H1 (cell line): ENCODE measurements around the gene AP1S1. TPM values are rescaled to one million over a fixed set of nuclear protein-coding genes. Genes with fewer than 3 reads are reported as not detected.
A peak's percentile ranks its signal among the peaks of the same experiment; 100 is the strongest.

ENCODE experiments used
- CTCF ChIA-PET: fragments of 300-600 bp; sonication (Branson Sonifier 250); formaldehyde crosslinking; loops from one replicate; lab custom pipeline; 2021; ENCODE audit not compliant: partially characterized antibody; lab: Charles Lee
- POLR2A ChIA-PET: fragments of 300-600 bp; sonication (Branson Sonifier 250); formaldehyde crosslinking; loops from one replicate; lab custom pipeline; 2021; ENCODE audit warnings: inconsistent platforms; ENCODE audit not compliant: partially characterized antibody; lab: Charles Lee
- DNase-seq, 2 experiments: peaks; one replicate each; pipeline versions ENCODE4 v3.0.0 to v3.0.0-alpha.2; 2010 to 2022; ENCODE audit warnings: low spot score in 2 of 2, low read depth in 1 of 2, mixed read lengths in 1 of 2
- FAIRE-seq: peaks from 2 replicates; lab custom pipeline; 2011; peaks lifted over from hg19 to GRCh38; lab: Jason Lieb, UNC
- H2AFZ ChIP-seq: 2 replicates; pipeline ENCODE4 v1.8.1; 2012; ENCODE audit warnings: low read length, inconsistent platforms
- H2AK5ac ChIP-seq: 2 replicates; pipeline ENCODE4 v1.6.1; 2013; ENCODE audit warnings: low read depth, low read length
- H2BK120ac ChIP-seq: replicated peaks from 2 replicates; pipeline ENCODE3; 2013; ENCODE audit warnings: low read depth, low read length, inconsistent platforms
- H2BK12ac ChIP-seq: 2 replicates; pipeline ENCODE4 v1.6.1; 2013; ENCODE audit warnings: low read depth, low read length
- H2BK15ac ChIP-seq: 2 replicates; pipeline ENCODE4 v1.6.1; 2013; ENCODE audit warnings: low read length
- H2BK20ac ChIP-seq: 2 replicates; pipeline ENCODE4 v1.6.1; 2013; ENCODE audit warnings: low read length
- H2BK5ac ChIP-seq: 2 replicates; pipeline ENCODE4 v1.6.1; 2013; ENCODE audit warnings: low read depth, low read length
- H3K14ac ChIP-seq: 2 replicates; pipeline ENCODE4 v1.6.1; 2013; ENCODE audit warnings: inconsistent platforms; ENCODE audit not compliant: insufficient read length
- H3K18ac ChIP-seq: 2 replicates; pipeline ENCODE4 v1.6.1; 2013; ENCODE audit warnings: low read length; ENCODE audit errors: extremely low read depth
- H3K23ac ChIP-seq: 2 replicates; pipeline ENCODE4 v1.6.1; 2013; ENCODE audit warnings: inconsistent platforms; ENCODE audit not compliant: insufficient read length
- H3K23me2 ChIP-seq: 2 replicates; pipeline ENCODE4 v1.6.1; 2013; ENCODE audit warnings: low read depth, low read length
- H3K27ac ChIP-seq: 2 replicates; pipeline ENCODE4 v1.6.1; 2011; ENCODE audit warnings: low read depth, low read length, inconsistent platforms
- H3K27me3 ChIP-seq, 4 experiments: replicated peaks in 1 of 4; 1 replicate in 1 of 4; 2 replicates in 3 of 4; pipeline versions ENCODE4 v1.6.1 to v1.8.1; 2011 to 2013; ENCODE audit warnings: low read length in 3 of 4, mild to moderate bottlenecking in 3 of 4, inconsistent platforms in 2 of 4, mixed read lengths in 2 of 4, moderate library complexity in 1 of 4; ENCODE audit not compliant: control insufficient read depth in 3 of 4, insufficient read depth in 3 of 4; ENCODE audit errors: extremely low read depth in 1 of 4
- H3K36me3 ChIP-seq, 4 experiments: 2 replicates each; pipeline versions ENCODE4 v1.6.1 to v1.8.1; 2011 to 2013; ENCODE audit warnings: mild to moderate bottlenecking in 4 of 4, low read length in 3 of 4, moderate library complexity in 2 of 4, control low read depth in 1 of 4, inconsistent platforms in 1 of 4; ENCODE audit not compliant: insufficient read depth in 4 of 4, control insufficient read depth in 2 of 4
- H3K4ac ChIP-seq: replicated peaks from 2 replicates; pipeline ENCODE3; 2013; ENCODE audit warnings: low read length, low read depth, mixed read lengths, inconsistent platforms; ENCODE audit not compliant: insufficient read length
- H3K4me1 ChIP-seq, 4 experiments: replicated peaks in 1 of 4; 1 replicate in 1 of 4; 2 replicates in 3 of 4; pipeline versions ENCODE4 v1.6.1 to v1.8.1; 2011 to 2013; ENCODE audit warnings: low read length in 3 of 4, inconsistent platforms in 2 of 4, mixed read lengths in 1 of 4; ENCODE audit not compliant: insufficient read depth in 4 of 4, control insufficient read depth in 3 of 4
- H3K4me2 ChIP-seq, 2 experiments: 2 replicates each; pipeline versions ENCODE4 v1.6.1 to v1.8.1; 2011 to 2013; ENCODE audit warnings: low read depth in 2 of 2, low read length in 2 of 2, control low read depth in 1 of 2, inconsistent platforms in 1 of 2, mild to moderate bottlenecking in 1 of 2; ENCODE audit not compliant: insufficient read depth in 1 of 2
- H3K4me3 ChIP-seq, 4 experiments: fragments of 200-600, 300-600 bp in 1 of 4; sonication (generic), shearing (Covaris generic), sonication (Bioruptor Twin) in 1 of 4; 2 replicates each; pipeline versions ENCODE4 v1.5.1 to v1.8.1; 2011 to 2016; ENCODE audit warnings: low read length in 4 of 4, low read depth in 3 of 4, control low read depth in 2 of 4, inconsistent platforms in 2 of 4, mild to moderate bottlenecking in 2 of 4, mixed read lengths in 1 of 4, moderate library complexity in 1 of 4; ENCODE audit not compliant: insufficient read depth in 2 of 4; ENCODE audit errors: extremely low read depth in 1 of 4
- H3K56ac ChIP-seq: replicated peaks from 2 replicates; pipeline ENCODE3; 2013; ENCODE audit warnings: low read depth, mild to moderate bottlenecking, mixed read lengths, low read length, inconsistent platforms; ENCODE audit not compliant: insufficient read length
- H3K79me1 ChIP-seq: 2 replicates; pipeline ENCODE4 v1.6.1; 2013; ENCODE audit warnings: low read depth, low read length, control low read depth
- H3K79me2 ChIP-seq, 2 experiments: 2 replicates each; pipeline versions ENCODE4 v1.6.1 to v1.8.1; 2012 to 2013; ENCODE audit warnings: low read length in 2 of 2, mild to moderate bottlenecking in 2 of 2, inconsistent platforms in 1 of 2; ENCODE audit not compliant: insufficient read depth in 2 of 2, control insufficient read depth in 1 of 2
- H3K9ac ChIP-seq, 4 experiments: replicated peaks in 1 of 4; 1 replicate in 1 of 4; 2 replicates in 3 of 4; pipeline versions ENCODE4 v1.6.1 to v1.8.1; 2011 to 2013; ENCODE audit warnings: low read depth in 3 of 4, low read length in 3 of 4, control low read depth in 2 of 4, mild to moderate bottlenecking in 2 of 4, moderate library complexity in 2 of 4, inconsistent platforms in 1 of 4; ENCODE audit errors: extremely low read depth in 1 of 4
- H3K9me3 ChIP-seq, 2 experiments: 2 replicates each; pipeline versions ENCODE4 v1.6.1 to v1.8.1; 2012 to 2013; ENCODE audit warnings: mild to moderate bottlenecking in 2 of 2, moderate library complexity in 2 of 2, control low read depth in 1 of 2, inconsistent platforms in 1 of 2, low read depth in 1 of 2, low read length in 1 of 2, mixed read lengths in 1 of 2; ENCODE audit not compliant: insufficient read depth in 2 of 2
- H4K20me1 ChIP-seq, 2 experiments: replicated peaks in 1 of 2; 2 replicates each; pipeline versions ENCODE3 to v1.8.1; 2011 to 2013; ENCODE audit warnings: inconsistent platforms in 2 of 2, low read length in 2 of 2, mild to moderate bottlenecking in 1 of 2; ENCODE audit not compliant: insufficient read depth in 2 of 2, control insufficient read depth in 1 of 2
- H4K5ac ChIP-seq: 2 replicates; pipeline ENCODE4 v1.6.1; 2013; ENCODE audit warnings: low read length, low read depth, mixed read lengths, inconsistent platforms; ENCODE audit not compliant: insufficient read length
- H4K8ac ChIP-seq: 2 replicates; pipeline ENCODE4 v1.8.0; 2013; ENCODE audit warnings: mild to moderate bottlenecking, moderate library complexity, low read length, inconsistent platforms; ENCODE audit not compliant: insufficient read depth; ENCODE audit errors: extremely low read depth
- H4K91ac ChIP-seq: replicated peaks from 2 replicates; pipeline ENCODE3; 2013; ENCODE audit warnings: low read length, mixed read lengths, inconsistent platforms; ENCODE audit not compliant: insufficient read length
- CEBPB ChIP-seq: IDR thresholded peaks from 2 replicates; pipeline ENCODE4 v1.6.1; 2012; ENCODE audit warnings: low read depth, low read length
- CREB1 ChIP-seq: IDR thresholded peaks from 2 replicates; pipeline ENCODE4 v1.6.1; 2012; ENCODE audit warnings: inconsistent platforms
- GTF2F1 ChIP-seq: IDR thresholded peaks from 2 replicates; pipeline ENCODE4 v1.6.1; 2012; ENCODE audit warnings: low read depth, low read length, improper control_type of control experiment, borderline replicate concordance
- KDM5A ChIP-seq: fragments of 200-600 bp; IDR thresholded peaks from 2 replicates; pipeline ENCODE4 v1.7.1; 2012; ENCODE audit warnings: mild to moderate bottlenecking, low read length, inconsistent platforms, mixed read lengths
- NANOG ChIP-seq: IDR thresholded peaks from 2 replicates; pipeline ENCODE4 v1.6.1; 2011; ENCODE audit warnings: low read length, low read depth, mild to moderate bottlenecking, inconsistent platforms; ENCODE audit not compliant: insufficient read depth, poor library complexity, severe bottlenecking
- NRF1 ChIP-seq: IDR thresholded peaks from 2 replicates; pipeline ENCODE4 v1.6.1; 2011; ENCODE audit warnings: mild to moderate bottlenecking, low read depth, low read length, improper control_type of control experiment
- POU5F1 ChIP-seq: IDR thresholded peaks from 2 replicates; pipeline ENCODE4 v1.6.1; 2011; ENCODE audit warnings: low read depth, mild to moderate bottlenecking, low read length, moderate library complexity
- RAD21 ChIP-seq, 2 experiments: IDR thresholded peaks in 1 of 2; conservative IDR thresholded peaks in 1 of 2; 2 replicates each; pipeline ENCODE4 v1.6.1; 2011; ENCODE audit warnings: low read depth in 2 of 2, low read length in 2 of 2, improper control_type of control experiment in 1 of 2, inconsistent platforms in 1 of 2, mild to moderate bottlenecking in 1 of 2, moderate library complexity in 1 of 2
- RNF2 ChIP-seq: fragments of 200-900, 300-1000 bp; sonication (generic); IDR thresholded peaks from 2 replicates; pipeline ENCODE4 v1.7.1; 2016; ENCODE audit warnings: borderline replicate concordance, low read depth, mild to moderate bottlenecking, antibody characterized with exemption, low read length; ENCODE audit not compliant: poor library complexity, severe bottlenecking; ENCODE audit errors: missing control alignments
- SUZ12 ChIP-seq: fragments of 200-600 bp; sonication (generic); IDR thresholded peaks from 2 replicates; pipeline ENCODE4 v1.6.1; 2012; ENCODE audit warnings: mild to moderate bottlenecking, inconsistent platforms, low read length, moderate library complexity, mixed read lengths
- WGBS, 2 experiments: shearing (Covaris generic) in 1 of 2; methylation state at CpG; one replicate each; pipeline versions ENCODE4 v1.1.6 to v1.1.7; 2013 to 2015; ENCODE audit warnings: low lambda C conversion rate in 2 of 2, mixed read lengths in 2 of 2, inconsistent platforms in 1 of 2, low coverage in 1 of 2, missing lambda C conversion rate in 1 of 2; ENCODE audit not compliant: insufficient replicate concordance in 2 of 2, insufficient coverage in 1 of 2, insufficient read length in 1 of 2; ENCODE audit errors: extremely low coverage in 1 of 2, missing lambda C conversion rate in 1 of 2; 5-methylcytosine and 5-hydroxymethylcytosine counted together
- polyA plus RNA-seq, 7 experiments: library from polyadenylated mRNA; depleted of rRNA in 3 of 7; stranded (reverse) in 5 of 7; unstranded in 2 of 7; fragments of >200 nt in 5 of 7; fragments of 200-250 nt in 2 of 7; gene quantifications; 1 replicate in 5 of 7; 2 replicates in 1 of 7; 4 replicates in 1 of 7; pipeline versions ENCODE4 v1.2.1 to v1.2.3, GENCODE V29; 2011 to 2013; ENCODE audit warnings: missing spikeins in 2 of 7, mixed read lengths in 2 of 7
- total RNA-seq: library from RNA; stranded (reverse); fragmentation: NEBNext Ultra II Directional; extraction: Animal tissue kit (Norgen Biotek cat#: 25700); gene quantifications from 2 replicates; pipeline ENCODE4 v1.2.1, GENCODE V29; 2021

AP1S1 gene
- total and polyA plus RNA-seq, 2 of the 8 experiments (the other 6 are each of a cell fraction or from before 2014, with no cell fraction given) = 56.1 to 59.3 TPM

- Histone ChIP-seq H2BK20ac (no peak overlapping the region), H4K8ac (no peak overlapping the region), H3K36me3 (no peaks in the 10 kb centered on the region), H3K18ac (no peak overlapping the region), H2AK5ac (no peak overlapping the region), H3K4ac (no peak overlapping the region), H3K23me2 (peaks cover 19% of the 10 kb centered on the region), H3K4me3 (peak overlapping the region; percentile 1 to 68 (median 29); a peak in 7 of 8 replicates), H3K14ac (no peak overlapping the region), H3K79me1 (no peaks in the 10 kb centered on the region), H4K20me1 (peaks cover 0 to 9% of the 10 kb centered on the region in 2 experiments), H3K9me3 (no peaks in the 10 kb centered on the region), H4K91ac (peak overlapping the region; percentile 38), H2BK120ac (no peak overlapping the region), H2BK12ac (peak overlapping the region; percentile 94; the same call in 1 of the 2 replicates), H3K4me2 (peak overlapping the region; percentile 44 to 95), H2BK15ac (no peak overlapping the region), H3K23ac (no peak overlapping the region), H2AFZ (no peak overlapping the region), H3K27me3 (peaks cover 61 to 99% (median 93%) of the 10 kb centered on the region in 4 experiments), H3K4me1 (peaks cover 11 to 54% (median 39%) of the 10 kb centered on the region in 4 experiments), H3K9ac (no peak overlapping the region), H3K56ac (no peak overlapping the region), H3K79me2 (no peaks in the 10 kb centered on the region), H2BK5ac (0 out of 2 replicates have a peak overlapping the region, but pooled peaks have one; percentile 63), H4K5ac (no peak overlapping the region), H3K27ac (no peak overlapping the region)
- no peak for FAIRE-seq
- ChIA-PET CTCF (interaction anchor here (0.7 to 6.0 kb wide), 17 partner anchors 9 to 270 kb away, joined by 3 to 90 read pairs (median 5); partner anchors contain the start of genes CLDN15 and FIS1), POLR2A (interaction anchor here (0.7 to 2.3 kb wide), 11 partner anchors 8 to 122 kb away, joined by 3 to 8 read pairs (median 4); partner anchors contain the start of genes AP1S1, TRIM56, VGF and ZNHIT1)
- DNase-seq = peak in 1 of 2 experiments; percentile 64
- 4% methylated on average over 47 of the region's 53 CpGs; no CpG with 5 or more reads in 1 of the 2 experiments for WGBS, 2 experiments
- TF ChIP-seq RNF2 (peak; percentile 54), GTF2F1 (no peak), NANOG (no peak), POU5F1 (no peak), CREB1 (no peak), KDM5A (no peak), SUZ12 (peak; percentile 65), NRF1 (no peak), CEBPB (no peak), RAD21 (IDR thresholded peaks at IDR 0.05 in 1 of 2, conservative IDR thresholded peaks at IDR 0.05 in 1 of 2; ENCODE audit: low read depth in 2 of 2, low read length in 2 of 2) (no peak)
Measured at GRCh38 chr7:101172854-101173751, 18.8 kb downstream of the AP1S1 start.
